ENCODE data around the gene GET3.
"Not testable (repeated sequence)": the region's sequence is repeated elsewhere in the genome, so short reads cannot be mapped to it uniquely, and the experiment has no call there.

Gene GET3

GRCh38 chr19:12794971-12795381, 57.7 kb downstream of the GET3 start:
- Histone ChIP-seq H3K4me1 (ENCODE audit: control insufficient read depth, low read length) (peaks cover 32% of the 10 kb centered on the region), H3K9me3 (ENCODE audit: control insufficient read depth, insufficient read depth, low read length) (no peaks in the 10 kb centered on the region), H3K27ac (ENCODE audit: low read depth, low read length) (no peak overlapping the region), H3K27me3 (ENCODE audit: control insufficient read depth, low read length) (no peaks in the 10 kb centered on the region), H3K9me2 (replicated peaks; ENCODE audit: control insufficient read depth, low read length) (no peaks in the 10 kb centered on the region), H3K36me3 (ENCODE audit: control insufficient read depth, low read length) (peaks cover 13% of the 10 kb centered on the region), H4K20me1 (ENCODE audit: control insufficient read depth, insufficient read depth, low read depth, low read length) (no peaks in the 10 kb centered on the region), H3F3A (ENCODE audit: control insufficient read depth, insufficient read depth) (peaks cover 17% of the 10 kb centered on the region), H3K4me3 (ENCODE audit: low read length) (no peak overlapping the region), H3K79me2 (ENCODE audit: control insufficient read depth, low read length) (peaks cover 29% of the 10 kb centered on the region), H3K4me2 (ENCODE audit: low read length) (no peak overlapping the region)
- no peak for TF ChIP-seq CTCF (IDR thresholded peaks at IDR 0.05; ENCODE audit: low read depth, low read length, poor library complexity, severe bottlenecking)
- TF ChIP-seq EZH2phosphoT487 (IDR thresholded peaks at IDR 0.05; ENCODE audit: borderline replicate concordance, low read length) = no peak

- H3K9me3 ChIP-seq (ENCODE audit: control insufficient read depth, insufficient read depth, low read length) = no peaks in the 10 kb centered on the region
- H3K4me3 ChIP-seq (ENCODE audit: low read length) = peak overlapping the region; percentile 30
- TF ChIP-seq EZH2phosphoT487 (IDR thresholded peaks at IDR 0.05; ENCODE audit: borderline replicate concordance, low read length) (no peak), CTCF (IDR thresholded peaks at IDR 0.05; ENCODE audit: low read depth, low read length, poor library complexity, severe bottlenecking) (peak; percentile 89)
- peaks cover 13% of the 10 kb centered on the region for H3F3A ChIP-seq (ENCODE audit: control insufficient read depth, insufficient read depth)
- H3K4me2 ChIP-seq (ENCODE audit: low read length) = peak overlapping the region; percentile 55
- peaks cover 39% of the 10 kb centered on the region for H3K79me2 ChIP-seq (ENCODE audit: control insufficient read depth, low read length)
- H4K20me1 ChIP-seq (ENCODE audit: control insufficient read depth, insufficient read depth, low read depth, low read length) = 0 out of 2 replicates have a peak, but pooled peaks cover 3% of the 10 kb centered on the region
- H3K9me2 ChIP-seq (replicated peaks; ENCODE audit: control insufficient read depth, low read length) = no peaks in the 10 kb centered on the region
- no peaks in the 10 kb centered on the region for H3K27me3 ChIP-seq (ENCODE audit: control insufficient read depth, low read length)
- H3K4me1 ChIP-seq (ENCODE audit: control insufficient read depth, low read length) = peaks cover 31% of the 10 kb centered on the region
- H3K27ac ChIP-seq (ENCODE audit: low read depth, low read length) = no peak overlapping the region
- H3K36me3 ChIP-seq (ENCODE audit: control insufficient read depth, low read length) = peaks cover 21% of the 10 kb centered on the region
Measured at GRCh38 chr19:12796146-12797071, 59.1 kb downstream of the GET3 start.

- Histone ChIP-seq H3K9me2 (replicated peaks; ENCODE audit: control insufficient read depth, low read length) (no peaks in the 10 kb centered on the region), H3K27me3 (ENCODE audit: control insufficient read depth, low read length) (no peaks in the 10 kb centered on the region), H3K4me3 (ENCODE audit: low read length) (no peak overlapping the region), H4K20me1 (ENCODE audit: control insufficient read depth, insufficient read depth, low read depth, low read length) (0 out of 2 replicates have a peak, but pooled peaks cover 3% of the 10 kb centered on the region), H3K4me2 (ENCODE audit: low read length) (no peak overlapping the region), H3K36me3 (ENCODE audit: control insufficient read depth, low read length) (peaks cover 21% of the 10 kb centered on the region), H3K4me1 (ENCODE audit: control insufficient read depth, low read length) (peaks cover 39% of the 10 kb centered on the region), H3K27ac (ENCODE audit: low read depth, low read length) (no peak overlapping the region), H3K79me2 (ENCODE audit: control insufficient read depth, low read length) (peaks cover 33% of the 10 kb centered on the region), H3K9me3 (ENCODE audit: control insufficient read depth, insufficient read depth, low read length) (no peaks in the 10 kb centered on the region), H3F3A (ENCODE audit: control insufficient read depth, insufficient read depth) (peaks cover 13% of the 10 kb centered on the region)
- no peak for TF ChIP-seq CTCF (IDR thresholded peaks at IDR 0.05; ENCODE audit: low read depth, low read length, poor library complexity, severe bottlenecking)
- TF ChIP-seq EZH2phosphoT487 (IDR thresholded peaks at IDR 0.05; ENCODE audit: borderline replicate concordance, low read length) = no peak
Measured at GRCh38 chr19:12797141-12797587, 59.9 kb downstream of the GET3 start.

GRCh38 chr19:12797607-12798006, 60.3 kb downstream of the GET3 start:
- not testable (repeated sequence) for H3K4me3 ChIP-seq (ENCODE audit: low read length); H3K9me2 ChIP-seq (replicated peaks; ENCODE audit: control insufficient read depth, low read length); H3K27me3 ChIP-seq (ENCODE audit: control insufficient read depth, low read length); H4K20me1 ChIP-seq (ENCODE audit: control insufficient read depth, insufficient read depth, low read depth, low read length); H3K9me3 ChIP-seq (ENCODE audit: control insufficient read depth, insufficient read depth, low read length); H3K27ac ChIP-seq (ENCODE audit: low read depth, low read length); H3K4me2 ChIP-seq (ENCODE audit: low read length)
- Histone ChIP-seq H3K36me3 (ENCODE audit: control insufficient read depth, low read length) (peaks cover 20% of the 10 kb centered on the region), H3F3A (ENCODE audit: control insufficient read depth, insufficient read depth) (peaks cover 13% of the 10 kb centered on the region), H3K4me1 (ENCODE audit: control insufficient read depth, low read length) (peaks cover 42% of the 10 kb centered on the region), H3K79me2 (ENCODE audit: control insufficient read depth, low read length) (peaks cover 28% of the 10 kb centered on the region)

All from DOHH2 (cell line).